Naive thymus-derived CD4-positive, alpha-beta T cell (primary cell): Measurements from ENCODE around the gene RARRES2. TPM values are rescaled to one million over a fixed set of nuclear protein-coding genes. Genes with fewer than 3 reads are reported as not detected.
"Not testable (repeated sequence)": the region's sequence is repeated elsewhere in the genome, so short reads cannot be mapped to it uniquely, and the experiment has no call there.

Experiments used
- ATAC-seq: fragments of 150-1000 bp; cut with Tn5 transposase; 2 replicates; pipeline ENCODE4 v1.10.0; 2021; ENCODE audit warnings: mild to moderate bottlenecking, moderate library complexity
- CTCF ChIA-PET: fragments of 350-600 bp; sonication (Branson Sonifier 250); formaldehyde crosslinking; loops from one replicate; lab custom pipeline; 2021; ENCODE audit warnings: antibody characterized with exemption; lab: Charles Lee
- POLR2A ChIA-PET: fragments of 350-600 bp; sonication (Branson Sonifier 250); formaldehyde crosslinking; loops from one replicate; lab custom pipeline; 2021; ENCODE audit warnings: antibody characterized with exemption, inconsistent platforms; lab: Charles Lee
- DNase-seq, 9 donors: peaks; one replicate each; pipeline versions ENCODE4 v3.0.0 to v3.0.0-alpha.2; 2020 to 2022; ENCODE audit warnings: mixed read lengths in 1 of 9
- H3K27ac ChIP-seq: one replicate; pipeline ENCODE4 v1.7.0; 2013; ENCODE audit warnings: mild to moderate bottlenecking, low read depth, low read length, moderate library complexity
- H3K27me3 ChIP-seq, 2 donors: one replicate each; pipeline ENCODE4 v1.7.0; 2013; ENCODE audit warnings: low read length in 2 of 2, mild to moderate bottlenecking in 2 of 2, moderate library complexity in 2 of 2; ENCODE audit not compliant: control insufficient read depth in 2 of 2, insufficient read depth in 2 of 2
- H3K36me3 ChIP-seq, 3 experiments: 1 replicate in 2 of 3; 2 replicates in 1 of 3; pipeline ENCODE4 v1.7.0; 2013; ENCODE audit warnings: low read length in 3 of 3, mild to moderate bottlenecking in 3 of 3, moderate library complexity in 1 of 3; ENCODE audit not compliant: insufficient read depth in 3 of 3, control insufficient read depth in 2 of 3
- H3K4me1 ChIP-seq, 2 donors: one replicate each; pipeline ENCODE4 v1.7.0; 2013; ENCODE audit warnings: low read length in 2 of 2, mild to moderate bottlenecking in 2 of 2, moderate library complexity in 1 of 2; ENCODE audit not compliant: control insufficient read depth in 2 of 2, insufficient read depth in 2 of 2
- H3K4me3 ChIP-seq: 2 replicates; pipeline ENCODE4 v1.7.0; 2013; ENCODE audit warnings: mild to moderate bottlenecking, low read length
- H3K9me3 ChIP-seq, 3 experiments: 1 replicate in 2 of 3; 2 replicates in 1 of 3; pipeline ENCODE4 v1.7.0; 2013; ENCODE audit warnings: low read length in 3 of 3; ENCODE audit not compliant: control insufficient read depth in 2 of 3
- H3K27ac Mint-ChIP-seq, 9 donors: one replicate each; pipeline ENCODE4 v1.8.0; 2020 to 2022; ENCODE audit warnings: mixed read lengths in 9 of 9, mild to moderate bottlenecking in 8 of 9, moderate library complexity in 5 of 9, inconsistent platforms in 2 of 9
- H3K27me3 Mint-ChIP-seq, 5 donors: one replicate each; pipeline ENCODE4 v1.8.0; 2021 to 2022; ENCODE audit warnings: mixed read lengths in 5 of 5, mild to moderate bottlenecking in 1 of 5
- H3K36me3 Mint-ChIP-seq, 5 donors: one replicate each; pipeline ENCODE4 v1.8.0; 2020 to 2022; ENCODE audit warnings: mixed read lengths in 5 of 5, mild to moderate bottlenecking in 3 of 5, inconsistent platforms in 1 of 5
- H3K4me1 Mint-ChIP-seq, 7 donors: one replicate each; pipeline ENCODE4 v1.8.0; 2020 to 2022; ENCODE audit warnings: mixed read lengths in 7 of 7, mild to moderate bottlenecking in 3 of 7, inconsistent platforms in 1 of 7
- H3K4me3 Mint-ChIP-seq, 10 donors: one replicate each; pipeline ENCODE4 v1.8.0; 2020 to 2022; ENCODE audit warnings: mild to moderate bottlenecking in 10 of 10, mixed read lengths in 10 of 10, moderate library complexity in 6 of 10, inconsistent platforms in 2 of 10
- H3K9me3 Mint-ChIP-seq, 11 donors: one replicate each; pipeline ENCODE4 v1.8.0; 2020 to 2022; ENCODE audit warnings: mixed read lengths in 11 of 11, mild to moderate bottlenecking in 4 of 11, inconsistent platforms in 1 of 11, moderate library complexity in 1 of 11
- intact Hi-C, 2 donors: fragments of 100-400 bp; cut with micrococcal nuclease; formaldehyde crosslinking; loops; one replicate each; pipeline ENCODE4 v1.15.1; 2023
- polyA plus RNA-seq, 2 donors: library from polyadenylated mRNA; unstranded; fragments of 300-500 nt; fragmentation: Illumina TruSeq; gene quantifications; one replicate each; pipeline ENCODE4 v1.2.3, GENCODE V29; 2021
- total RNA-seq, 6 experiments: library from RNA in 5 of 6; stranded (reverse) in 5 of 6; gene quantifications; 1 replicate in 5 of 6; 2 replicates in 1 of 6; pipeline ENCODE4 v1.2.3 and lab custom pipeline; 2021 to 2026

The RARRES2 gene
- total and polyA plus RNA-seq, 7 experiments from 2014 or later = 0.38 TPM; not detected in 6

GRCh38 chr7:150308575-150308974 lies 32.9 kb downstream of the RARRES2 start:
- Mint-ChIP-seq H3K4me3 (no peak overlapping the region), H3K27ac (peak overlapping the region in 1 of 9 donors; percentile 59), H3K4me1 (peaks cover 0 to 13% (median 0%) of the 10 kb centered on the region in 7 donors), H3K36me3 (peaks cover 0 to 3% (median 0%) of the 10 kb centered on the region in 5 donors), H3K27me3 (no peaks in the 10 kb centered on the region), H3K9me3 (peaks cover 0 to 1% (median 0%) of the 10 kb centered on the region in 11 donors)
- ChIA-PET POLR2A (no interaction called here), CTCF (no interaction called here)
- no peak overlapping the region for H3K4me3 ChIP-seq
- ATAC-seq (no peak), DNase-seq (no peak)
- no peaks in the 10 kb centered on the region for H3K36me3 ChIP-seq
- no peak overlapping the region for H3K27ac ChIP-seq
- intact Hi-C loops = no loop called here
- no peaks in the 10 kb centered on the region for H3K27me3 ChIP-seq
- no peaks in the 10 kb centered on the region for H3K9me3 ChIP-seq
- no peaks in the 10 kb centered on the region for H3K4me1 ChIP-seq

GRCh38 chr7:150307904-150308303 lies 33.5 kb downstream of the RARRES2 start:
- peaks cover 0 to 13% (median 0%) of the 10 kb centered on the region in 7 donors for H3K4me1 Mint-ChIP-seq
- CTCF ChIA-PET = no interaction called here
- no peak overlapping the region for H3K4me3 Mint-ChIP-seq
- ATAC-seq = no peak
- peaks cover 0 to 3% (median 0%) of the 10 kb centered on the region in 5 donors for H3K36me3 Mint-ChIP-seq
- DNase-seq = no peak
- POLR2A ChIA-PET = no interaction called here
- no peak overlapping the region for H3K27ac ChIP-seq
- no peaks in the 10 kb centered on the region for H3K36me3 ChIP-seq
- peaks cover 0 to 1% (median 0%) of the 10 kb centered on the region in 11 donors for H3K9me3 Mint-ChIP-seq
- no peak overlapping the region for H3K4me3 ChIP-seq
- H3K9me3 ChIP-seq = no peaks in the 10 kb centered on the region
- H3K4me1 ChIP-seq = no peaks in the 10 kb centered on the region
- no peaks in the 10 kb centered on the region for H3K27me3 Mint-ChIP-seq
- peak overlapping the region in 1 of 9 donors; percentile 59 for H3K27ac Mint-ChIP-seq
- no peaks in the 10 kb centered on the region for H3K27me3 ChIP-seq
- intact Hi-C loops = no loop called here

GRCh38 chr7:150307129-150307528 lies 34.3 kb downstream of the RARRES2 start:
- POLR2A ChIA-PET = no interaction called here
- H3K27ac ChIP-seq = no peak overlapping the region
- no peaks in the 10 kb centered on the region for H3K9me3 ChIP-seq
- peaks cover 0 to 13% (median 0%) of the 10 kb centered on the region in 7 donors for H3K4me1 Mint-ChIP-seq
- peaks cover 0 to 1% (median 0%) of the 10 kb centered on the region in 11 donors for H3K9me3 Mint-ChIP-seq
- no peak overlapping the region for H3K4me3 ChIP-seq
- H3K27ac Mint-ChIP-seq = no peak overlapping the region
- H3K36me3 Mint-ChIP-seq = peaks cover 0 to 3% (median 0%) of the 10 kb centered on the region in 5 donors
- ATAC-seq (no peak), DNase-seq (no peak)
- intact Hi-C loops = no loop called here
- no peaks in the 10 kb centered on the region for H3K27me3 ChIP-seq
- CTCF ChIA-PET = no interaction called here
- H3K27me3 Mint-ChIP-seq = no peaks in the 10 kb centered on the region
- no peaks in the 10 kb centered on the region for H3K36me3 ChIP-seq
- H3K4me1 ChIP-seq = no peaks in the 10 kb centered on the region
- H3K4me3 Mint-ChIP-seq = no peak overlapping the region

- DNase-seq, H3K27me3 Mint-ChIP-seq, H3K36me3 ChIP-seq, H3K27ac Mint-ChIP-seq, POLR2A ChIA-PET, H3K4me3 Mint-ChIP-seq, H3K4me3 ChIP-seq, ATAC-seq, H3K9me3 ChIP-seq, H3K27me3 ChIP-seq, H3K9me3 Mint-ChIP-seq, H3K36me3 Mint-ChIP-seq, CTCF ChIA-PET, intact Hi-C loops, H3K27ac ChIP-seq, H3K4me1 ChIP-seq: not testable (repeated sequence)
- peaks cover 0 to 13% (median 0%) of the 10 kb centered on the region in 7 donors for H3K4me1 Mint-ChIP-seq
These were observed 35.1 kb downstream of the RARRES2 start for GRCh38 chr7:150306377-150306776.

GRCh38 chr7:150305903-150306284 lies 35.5 kb downstream of the RARRES2 start:
- ATAC-seq, CTCF ChIA-PET, H3K9me3 ChIP-seq, H3K4me3 Mint-ChIP-seq, H3K36me3 ChIP-seq, DNase-seq, H3K27me3 ChIP-seq, H3K4me3 ChIP-seq, H3K27ac ChIP-seq, H3K36me3 Mint-ChIP-seq, H3K9me3 Mint-ChIP-seq, H3K4me1 ChIP-seq, H3K27me3 Mint-ChIP-seq, POLR2A ChIA-PET, H3K27ac Mint-ChIP-seq, intact Hi-C loops: not testable (repeated sequence)
- H3K4me1 Mint-ChIP-seq = peaks cover 0 to 13% (median 0%) of the 10 kb centered on the region in 7 donors

- H3K4me1 Mint-ChIP-seq = peaks cover 0 to 13% (median 0%) of the 10 kb centered on the region in 7 donors
- H3K27ac ChIP-seq = not testable (repeated sequence)
These were observed 36.0 kb downstream of the RARRES2 start for GRCh38 chr7:150305259-150305902.

More at GRCh38 chr7:150305259-150305902, 36.0 kb downstream of the RARRES2 start:
- H3K4me3 Mint-ChIP-seq, H3K27ac Mint-ChIP-seq, H3K4me3 ChIP-seq, ATAC-seq, CTCF ChIA-PET, H3K4me1 ChIP-seq, H3K27me3 Mint-ChIP-seq, H3K36me3 Mint-ChIP-seq, POLR2A ChIA-PET, intact Hi-C loops, DNase-seq, H3K9me3 ChIP-seq, H3K9me3 Mint-ChIP-seq, H3K27me3 ChIP-seq, H3K36me3 ChIP-seq: not testable (repeated sequence)
